ENCODE measurements around the gene OR4E1.
"Not testable (repeated sequence)": the region's sequence is repeated elsewhere in the genome, so short reads cannot be mapped to it uniquely, and the experiment has no call there.

Gene OR4E1

GRCh38 chr14:21668377-21668776 is 5.2 kb downstream of the OR4E1 start:
- no peak for DNase-seq (ENCODE audit: low read depth, low spot score)
- no peak overlapping the region for H3K4me3 ChIP-seq (ENCODE audit: low read length)

GRCh38 chr14:21656980-21657379 is 16.6 kb downstream of the OR4E1 start:
- H3K4me3 ChIP-seq (ENCODE audit: low read length) = no peak overlapping the region
- DNase-seq (ENCODE audit: low read depth, low spot score) = no peak

- no peak overlapping the region for H3K4me3 ChIP-seq (ENCODE audit: low read length)
- no peak for DNase-seq (ENCODE audit: low read depth, low spot score)
These were observed 19.4 kb downstream of the OR4E1 start for GRCh38 chr14:21654215-21654614.

GRCh38 chr14:21653331-21653885 is 20.2 kb downstream of the OR4E1 start, which contains the start of gene OR4E2:
Gene OR4E2, plus strand, starts transcription at chr14:21653835. Its CDS starts 11,248 bp downstream, at chr14:21665083.
- no peak for DNase-seq (ENCODE audit: low read depth, low spot score)
- no peak within 1 kb of the TSS for H3K4me3 ChIP-seq (ENCODE audit: low read length)

- no peak overlapping the region for H3K4me3 ChIP-seq (ENCODE audit: low read length)
- DNase-seq (ENCODE audit: low read depth, low spot score) = no peak
These were observed 21.3 kb downstream of the OR4E1 start for GRCh38 chr14:21652209-21652808.

- H3K4me3 ChIP-seq (ENCODE audit: low read length) = no peak overlapping the region
- DNase-seq (ENCODE audit: low read depth, low spot score) = no peak
These were observed 26.2 kb downstream of the OR4E1 start for GRCh38 chr14:21647380-21647779.

GRCh38 chr14:21643407-21643806 is 30.2 kb downstream of the OR4E1 start:
- H3K4me3 ChIP-seq (ENCODE audit: low read length) = no peak overlapping the region
- no peak for DNase-seq (ENCODE audit: low read depth, low spot score)

GRCh38 chr14:21642683-21643082 is 30.9 kb downstream of the OR4E1 start:
- no peak overlapping the region for H3K4me3 ChIP-seq (ENCODE audit: low read length)
- no peak for DNase-seq (ENCODE audit: low read depth, low spot score)

- no peak for DNase-seq (ENCODE audit: low read depth, low spot score)
- no peak within 1 kb of the TSS for H3K4me3 ChIP-seq (ENCODE audit: low read length)
These were observed 38.8 kb downstream of the OR4E1 start, which contains the start of gene OR10G2 for GRCh38 chr14:21634840-21635239. Gene OR10G2, minus strand, starts transcription at chr14:21634940. Its CDS starts 98 bp downstream, at chr14:21634842.

GRCh38 chr14:21631084-21631483 is 42.5 kb downstream of the OR4E1 start:
- no peak for DNase-seq (ENCODE audit: low read depth, low spot score)
- no peak overlapping the region for H3K4me3 ChIP-seq (ENCODE audit: low read length)

GRCh38 chr14:21630503-21630902 is 43.1 kb downstream of the OR4E1 start:
- not testable (repeated sequence) for DNase-seq (ENCODE audit: low read depth, low spot score); H3K4me3 ChIP-seq (ENCODE audit: low read length)

- no peak for DNase-seq (ENCODE audit: low read depth, low spot score)
- no peak overlapping the region for H3K4me3 ChIP-seq (ENCODE audit: low read length)
These were observed 47.0 kb downstream of the OR4E1 start for GRCh38 chr14:21626491-21627230.

Data from Jurkat, Clone E6-1 (cell line).